ENCODE data around the gene SERPINA12.

SERPINA12 gene

DNA sequence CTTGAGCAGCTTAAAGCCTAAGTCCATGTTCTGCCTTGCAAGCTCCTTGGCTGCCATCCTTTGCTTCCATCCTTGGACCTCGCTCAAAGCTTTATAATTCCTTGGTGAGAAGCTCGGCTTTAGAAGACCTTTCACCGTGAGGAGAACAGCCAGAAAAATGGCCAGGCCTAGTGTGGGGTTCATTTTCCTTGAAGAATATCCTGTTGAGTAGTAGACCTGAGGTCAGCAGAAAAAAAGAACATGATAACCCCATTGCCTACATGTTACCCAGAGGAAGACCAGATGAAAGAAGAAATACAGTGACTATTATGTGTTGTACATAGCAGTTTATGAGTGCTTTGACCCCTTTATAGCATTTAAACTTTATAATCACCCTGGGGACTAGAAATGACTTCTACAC lies 11.1 kb downstream of the SERPINA12 start:
- Histone ChIP-seq H3K9me3 (ENCODE audit: low read length) (no peaks in the 10 kb centered on the region), H3K9me2 (ENCODE audit: low read depth, low read length) (no peaks in the 10 kb centered on the region), H3K4me1 (ENCODE audit: insufficient read depth, low read length, severe bottlenecking) (no peaks in the 10 kb centered on the region), H3K79me2 (ENCODE audit: insufficient read depth, low read length) (no peaks in the 10 kb centered on the region), H3K4me3 (ENCODE audit: low read depth, low read length, poor library complexity, severe bottlenecking) (no peak overlapping the region), H2AFZ (ENCODE audit: low read length) (no peak overlapping the region), H3K27ac (ENCODE audit: low read depth, low read length, poor library complexity, severe bottlenecking) (no peak overlapping the region), H3K27me3 (ENCODE audit: insufficient read depth, low read length) (0 out of 2 replicates have a peak, but pooled peaks cover 3% of the 10 kb centered on the region), H3K9ac (ENCODE audit: low read length) (no peak overlapping the region), H4K20me1 (ENCODE audit: insufficient read depth, low read length) (no peaks in the 10 kb centered on the region), H3K36me3 (ENCODE audit: insufficient read depth, low read length) (no peaks in the 10 kb centered on the region), H3K4me2 (ENCODE audit: low read length) (no peak overlapping the region), H3F3A (ENCODE audit: insufficient read depth, low read length) (no peaks in the 10 kb centered on the region)
- TF ChIP-seq EZH2 (IDR thresholded peaks at IDR 0.05; ENCODE audit: borderline replicate concordance, low read length): no peak
- TF ChIP-seq, protein P1, sequence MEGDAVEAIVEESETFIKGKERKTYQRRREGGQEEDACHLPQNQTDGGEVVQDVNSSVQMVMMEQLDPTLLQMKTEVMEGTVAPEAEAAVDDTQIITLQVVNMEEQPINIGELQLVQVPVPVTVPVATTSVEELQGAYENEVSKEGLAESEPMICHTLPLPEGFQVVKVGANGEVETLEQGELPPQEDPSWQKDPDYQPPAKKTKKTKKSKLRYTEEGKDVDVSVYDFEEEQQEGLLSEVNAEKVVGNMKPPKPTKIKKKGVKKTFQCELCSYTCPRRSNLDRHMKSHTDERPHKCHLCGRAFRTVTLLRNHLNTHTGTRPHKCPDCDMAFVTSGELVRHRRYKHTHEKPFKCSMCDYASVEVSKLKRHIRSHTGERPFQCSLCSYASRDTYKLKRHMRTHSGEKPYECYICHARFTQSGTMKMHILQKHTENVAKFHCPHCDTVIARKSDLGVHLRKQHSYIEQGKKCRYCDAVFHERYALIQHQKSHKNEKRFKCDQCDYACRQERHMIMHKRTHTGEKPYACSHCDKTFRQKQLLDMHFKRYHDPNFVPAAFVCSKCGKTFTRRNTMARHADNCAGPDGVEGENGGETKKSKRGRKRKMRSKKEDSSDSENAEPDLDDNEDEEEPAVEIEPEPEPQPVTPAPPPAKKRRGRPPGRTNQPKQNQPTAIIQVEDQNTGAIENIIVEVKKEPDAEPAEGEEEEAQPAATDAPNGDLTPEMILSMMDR (IDR thresholded peaks at IDR 0.05; ENCODE audit: low read length): no peak

DNA sequence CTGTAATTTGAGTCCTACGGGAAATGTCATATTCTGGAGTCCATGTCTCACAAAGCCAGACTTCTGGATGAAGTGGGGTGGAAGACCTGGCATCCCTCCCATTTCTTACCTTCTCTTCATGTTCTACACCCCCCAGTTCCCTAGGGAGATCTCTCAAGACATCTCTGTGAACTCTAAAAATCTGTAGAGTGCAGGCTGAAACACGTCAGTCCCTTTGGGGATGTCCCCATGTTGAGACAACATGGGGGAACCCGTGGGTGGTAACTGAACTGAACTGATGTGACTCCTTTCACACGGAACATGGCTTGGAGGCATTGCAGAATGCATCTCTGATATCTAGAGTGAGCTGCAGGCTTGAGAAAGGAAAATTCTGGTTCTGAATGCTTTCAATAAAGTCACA lies 15.2 kb downstream of the SERPINA12 start:
- Histone ChIP-seq H3K79me2 (ENCODE audit: insufficient read depth, low read length) (no peaks in the 10 kb centered on the region), H3K9ac (ENCODE audit: low read length) (no peak overlapping the region), H3K9me2 (ENCODE audit: low read depth, low read length) (no peaks in the 10 kb centered on the region), H3K4me1 (ENCODE audit: insufficient read depth, low read length, severe bottlenecking) (no peaks in the 10 kb centered on the region), H3K4me2 (ENCODE audit: low read length) (no peak overlapping the region), H2AFZ (ENCODE audit: low read length) (no peak overlapping the region), H3F3A (ENCODE audit: insufficient read depth, low read length) (no peaks in the 10 kb centered on the region), H3K36me3 (ENCODE audit: insufficient read depth, low read length) (no peaks in the 10 kb centered on the region), H3K4me3 (ENCODE audit: low read depth, low read length, poor library complexity, severe bottlenecking) (no peak overlapping the region), H3K27me3 (ENCODE audit: insufficient read depth, low read length) (peaks cover 7% of the 10 kb centered on the region; the same call in 1 of the 2 replicates), H3K9me3 (ENCODE audit: low read length) (no peaks in the 10 kb centered on the region), H4K20me1 (ENCODE audit: insufficient read depth, low read length) (no peaks in the 10 kb centered on the region), H3K27ac (ENCODE audit: low read depth, low read length, poor library complexity, severe bottlenecking) (no peak overlapping the region)
- TF ChIP-seq EZH2 (IDR thresholded peaks at IDR 0.05; ENCODE audit: borderline replicate concordance, low read length): no peak
- TF ChIP-seq, protein P1 (IDR thresholded peaks at IDR 0.05; ENCODE audit: low read length): no peak

DNA sequence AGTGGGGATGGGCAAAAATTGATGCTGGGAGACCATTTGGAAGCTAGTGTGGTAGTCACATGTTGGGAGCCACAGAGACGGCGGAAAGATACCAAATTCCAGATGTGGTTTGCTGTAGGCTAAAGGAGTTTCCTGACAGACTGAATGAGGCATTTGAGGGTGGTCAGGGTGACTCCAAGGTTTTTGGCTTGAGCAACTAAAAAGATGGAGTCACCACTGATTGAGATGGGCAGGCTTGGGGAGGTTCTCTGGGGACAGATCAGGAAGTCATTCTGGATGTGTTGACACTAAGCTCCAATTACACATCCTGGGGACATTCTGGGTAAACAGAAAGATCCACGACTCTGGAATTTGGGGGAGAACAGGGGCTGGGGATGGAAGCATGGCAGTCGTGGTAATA lies 17.8 kb downstream of the SERPINA12 start:
- Histone ChIP-seq H3F3A (ENCODE audit: insufficient read depth, low read length) (no peaks in the 10 kb centered on the region), H4K20me1 (ENCODE audit: insufficient read depth, low read length) (no peaks in the 10 kb centered on the region), H3K9me2 (ENCODE audit: low read depth, low read length) (no peaks in the 10 kb centered on the region), H3K4me2 (ENCODE audit: low read length) (no peak overlapping the region), H3K4me3 (ENCODE audit: low read depth, low read length, poor library complexity, severe bottlenecking) (no peak overlapping the region), H3K27ac (ENCODE audit: low read depth, low read length, poor library complexity, severe bottlenecking) (no peak overlapping the region), H3K36me3 (ENCODE audit: insufficient read depth, low read length) (no peaks in the 10 kb centered on the region), H3K79me2 (ENCODE audit: insufficient read depth, low read length) (no peaks in the 10 kb centered on the region), H3K27me3 (ENCODE audit: insufficient read depth, low read length) (peaks cover 4% of the 10 kb centered on the region; the same call in 1 of the 2 replicates), H3K9ac (ENCODE audit: low read length) (no peak overlapping the region), H2AFZ (ENCODE audit: low read length) (no peak overlapping the region), H3K4me1 (ENCODE audit: insufficient read depth, low read length, severe bottlenecking) (no peaks in the 10 kb centered on the region), H3K9me3 (ENCODE audit: low read length) (no peaks in the 10 kb centered on the region)
- TF ChIP-seq EZH2 (IDR thresholded peaks at IDR 0.05; ENCODE audit: borderline replicate concordance, low read length): no peak
- TF ChIP-seq, protein P1 (IDR thresholded peaks at IDR 0.05; ENCODE audit: low read length): no peak
